HS-27A (cell line): ENCODE data around the gene HES5.
"Not testable (repeated sequence)": the region's sequence is repeated elsewhere in the genome, so short reads cannot be mapped to it uniquely, and the experiment has no call there.

Experiments
- DNase-seq: peaks from one replicate; pipeline ENCODE4 v3.0.0-alpha.2; 2012; ENCODE audit warnings: low read depth, missing footprints

Gene HES5

GRCh38 chr1:2529784-2530512 is at the start of gene HES5:
HES5 (minus strand) TSS chr1:2530263; CDS start chr1:2530164, 99 bp downstream.
- no peak for DNase-seq

- no peak for DNase-seq
Observed at GRCh38 chr1:2578758-2579118, 48.7 kb upstream of the HES5 start.

GRCh38 chr1:2577565-2578075 is 47.6 kb upstream of the HES5 start:
- not testable (repeated sequence) for DNase-seq

- DNase-seq = no peak
Observed at GRCh38 chr1:2575801-2576663, 46.0 kb upstream of the HES5 start.

- no peak for DNase-seq
Observed at GRCh38 chr1:2574350-2574749, 44.3 kb upstream of the HES5 start.

GRCh38 chr1:2573250-2573920 is 43.3 kb upstream of the HES5 start:
- DNase-seq = no peak

GRCh38 chr1:2571348-2571747 is 41.3 kb upstream of the HES5 start:
- DNase-seq = no peak

GRCh38 chr1:2570332-2570731 is 40.3 kb upstream of the HES5 start:
- no peak for DNase-seq

GRCh38 chr1:2569703-2570102 is 39.6 kb upstream of the HES5 start:
- DNase-seq = not testable (repeated sequence)

- no peak for DNase-seq
Observed at GRCh38 chr1:2569060-2569459, 39.0 kb upstream of the HES5 start.

GRCh38 chr1:2568187-2568816 is 38.2 kb upstream of the HES5 start:
- not testable (repeated sequence) for DNase-seq

GRCh38 chr1:2567083-2567679 is 37.1 kb upstream of the HES5 start:
- DNase-seq = no peak

- no peak for DNase-seq
Observed at GRCh38 chr1:2566101-2567045, 36.3 kb upstream of the HES5 start.

- DNase-seq = no peak
Observed at GRCh38 chr1:2564815-2565374, 34.8 kb upstream of the HES5 start.

- no peak for DNase-seq
Observed at GRCh38 chr1:2564006-2564814, 34.1 kb upstream of the HES5 start.

GRCh38 chr1:2563205-2563604 is 33.1 kb upstream of the HES5 start:
- DNase-seq = no peak

GRCh38 chr1:2561898-2562895 is 32.1 kb upstream of the HES5 start:
- DNase-seq = no peak

- DNase-seq = no peak
Observed at GRCh38 chr1:2561446-2561845, 31.4 kb upstream of the HES5 start.
